IMR-90 (cell line): Measurements from ENCODE around the gene CCDC88C. TPM values are rescaled to one million over a fixed set of nuclear protein-coding genes. Genes with fewer than 3 reads are reported as not detected.

Source experiments
- ATAC-seq: fragments of 200-7000 bp; cut with Tn5 transposase; 2 replicates; pipeline ENCODE4 v1.9.1; 2020; ENCODE audit warnings: low read depth, mild to moderate bottlenecking, moderate library complexity
- BruUV-seq: library from RNA; stranded (reverse); fragments of 400-500 nt; replicated peaks from 2 replicates; lab custom pipeline; 2021; lab: Mats Ljungman, UMichigan
- CTCF ChIA-PET: fragments of 300-600 bp; formaldehyde crosslinking; extraction: SDS; loops from one replicate; lab custom pipeline; 2021; ENCODE audit warnings: antibody characterized with exemption; lab: Yijun Ruan, JAX
- POLR2A ChIA-PET: fragments of 300-600 bp; sonication (Branson Sonifier 250); formaldehyde crosslinking; loops from one replicate; lab custom pipeline; 2022; ENCODE audit warnings: antibody characterized with exemption; ENCODE audit not compliant: unreplicated experiment; lab: Charles Lee
- DNase-seq: peaks from one replicate; pipeline ENCODE4 v3.0.0; 2013
- H2AFZ ChIP-seq: replicated peaks from 2 replicates; pipeline ENCODE3; 2013; ENCODE audit warnings: low read length, mild to moderate bottlenecking; ENCODE audit not compliant: poor library complexity
- H2AK5ac ChIP-seq: 2 replicates; pipeline ENCODE4 v1.6.1; 2013; ENCODE audit warnings: low read depth, low read length, inconsistent platforms
- H2AK9ac ChIP-seq: replicated peaks from 2 replicates; pipeline ENCODE3; 2013; ENCODE audit warnings: mild to moderate bottlenecking, low read depth, low read length, moderate library complexity; ENCODE audit not compliant: poor library complexity
- H2BK120ac ChIP-seq: 2 replicates; pipeline ENCODE4 v1.6.1; 2013; ENCODE audit warnings: low read depth, low read length, inconsistent platforms
- H2BK15ac ChIP-seq: 3 replicates; pipeline ENCODE4 v1.6.1; 2013; ENCODE audit warnings: low read depth, low read length, inconsistent platforms
- H2BK20ac ChIP-seq: 2 replicates; pipeline ENCODE4 v1.6.1; 2013; ENCODE audit warnings: low read depth, mild to moderate bottlenecking, inconsistent platforms, low read length, moderate library complexity
- H2BK5ac ChIP-seq: 2 replicates; pipeline ENCODE4 v1.6.1; 2013; ENCODE audit warnings: mild to moderate bottlenecking, low read depth, low read length, inconsistent platforms; ENCODE audit not compliant: poor library complexity, severe bottlenecking
- H3K14ac ChIP-seq: replicated peaks from 2 replicates; pipeline ENCODE4 v1.6.1; 2013; ENCODE audit warnings: low read depth, low read length, inconsistent platforms
- H3K18ac ChIP-seq: 2 replicates; pipeline ENCODE4 v1.6.1; 2013; ENCODE audit warnings: low read depth, low read length, control low read depth
- H3K23ac ChIP-seq: 2 replicates; pipeline ENCODE4 v1.6.1; 2013; ENCODE audit warnings: low read depth, low read length, inconsistent platforms
- H3K27ac ChIP-seq: 2 replicates; pipeline ENCODE4 v1.5.1; 2013; ENCODE audit warnings: mild to moderate bottlenecking, control low read depth, low read length; ENCODE audit not compliant: insufficient read depth
- H3K27me3 ChIP-seq: 2 replicates; pipeline ENCODE4 v1.6.1; 2013; ENCODE audit warnings: low read length; ENCODE audit not compliant: control insufficient read depth, insufficient read depth
- H3K36me3 ChIP-seq: 2 replicates; pipeline ENCODE4 v1.6.1; 2013; ENCODE audit warnings: low read length, mixed read lengths; ENCODE audit not compliant: control insufficient read depth, insufficient read depth
- H3K4ac ChIP-seq: 2 replicates; pipeline ENCODE4 v1.6.1; 2013; ENCODE audit warnings: low read depth, low read length, inconsistent platforms
- H3K4me1 ChIP-seq: 2 replicates; pipeline ENCODE4 v1.6.1; 2013; ENCODE audit warnings: low read length, mixed read lengths; ENCODE audit not compliant: control insufficient read depth, insufficient read depth
- H3K4me2 ChIP-seq: 2 replicates; pipeline ENCODE4 v1.6.1; 2013; ENCODE audit warnings: low read depth, mild to moderate bottlenecking, control low read depth, low read length, moderate library complexity
- H3K4me3 ChIP-seq: 2 replicates; pipeline ENCODE4 v1.5.1; 2013; ENCODE audit warnings: low read depth, mild to moderate bottlenecking, control low read depth, low read length, moderate library complexity; ENCODE audit not compliant: insufficient read depth
- H3K56ac ChIP-seq: 2 replicates; pipeline ENCODE4 v1.6.1; 2013; ENCODE audit warnings: low read length, inconsistent platforms; ENCODE audit not compliant: insufficient read depth; ENCODE audit errors: extremely low read depth
- H3K79me1 ChIP-seq, 2 experiments: 2 replicates each; pipeline ENCODE4 v1.6.1; 2013; ENCODE audit warnings: low read length in 2 of 2, inconsistent platforms in 1 of 2, low read depth in 1 of 2
- H3K9ac ChIP-seq: 2 replicates; pipeline ENCODE4 v1.6.1; 2013; ENCODE audit warnings: low read depth, low read length, control low read depth
- H3K9me1 ChIP-seq: 2 replicates; pipeline ENCODE4 v1.6.1; 2013; ENCODE audit warnings: low read length, inconsistent platforms; ENCODE audit not compliant: insufficient read depth
- H3K9me3 ChIP-seq: 2 replicates; pipeline ENCODE4 v1.6.1; 2013; ENCODE audit warnings: low read length; ENCODE audit not compliant: control insufficient read depth, insufficient read depth
- H4K20me1 ChIP-seq: 2 replicates; pipeline ENCODE4 v1.6.1; 2013; ENCODE audit warnings: low read length, inconsistent platforms; ENCODE audit not compliant: insufficient read depth
- H4K5ac ChIP-seq: 2 replicates; pipeline ENCODE4 v1.6.1; 2013; ENCODE audit warnings: mild to moderate bottlenecking, low read depth, low read length, control low read depth
- H4K8ac ChIP-seq, 2 experiments: 2 replicates each; pipeline ENCODE4 v1.6.1; 2013; ENCODE audit warnings: low read depth in 2 of 2, low read length in 2 of 2, control low read depth in 1 of 2, inconsistent platforms in 1 of 2
- H4K91ac ChIP-seq: 2 replicates; pipeline ENCODE4 v1.6.1; 2013; ENCODE audit warnings: low read depth, low read length, inconsistent platforms; ENCODE audit not compliant: insufficient read depth
- BHLHE40 ChIP-seq: fragments of 150-350 bp; IDR thresholded peaks from 2 replicates; pipeline ENCODE4 v1.6.1; 2016; ENCODE audit warnings: mild to moderate bottlenecking, low read depth, low read length
- CEBPB ChIP-seq: IDR thresholded peaks from 2 replicates; pipeline ENCODE4 v1.6.1; 2012; ENCODE audit warnings: low read depth, low read length, improper control_type of control experiment
- CHD1 ChIP-seq: IDR thresholded peaks from 2 replicates; pipeline ENCODE4 v1.6.1; 2012; ENCODE audit warnings: low read depth, low read length, improper control_type of control experiment
- CTCF ChIP-seq: conservative IDR thresholded peaks from 2 replicates; pipeline ENCODE4 v1.5.1; 2012; ENCODE audit warnings: mild to moderate bottlenecking, low read depth, low read length, improper control_type of control experiment
- ELK1 ChIP-seq: fragments of 150-350 bp; IDR thresholded peaks from 2 replicates; pipeline ENCODE4 v1.6.1; 2016; ENCODE audit warnings: low read depth, mild to moderate bottlenecking, low read length, moderate library complexity, borderline replicate concordance
- FOS ChIP-seq: fragments of 150-350 bp; IDR thresholded peaks from 2 replicates; pipeline ENCODE4 v1.6.1; 2016; ENCODE audit warnings: low read depth, low read length
- MAFK ChIP-seq: IDR thresholded peaks from 2 replicates; pipeline ENCODE4 v1.6.1; 2012; ENCODE audit warnings: low read depth, low read length, improper control_type of control experiment
- MAZ ChIP-seq: IDR thresholded peaks from 2 replicates; pipeline ENCODE4 v1.6.1; 2012; ENCODE audit warnings: low read depth, mild to moderate bottlenecking, low read length, improper control_type of control experiment, moderate library complexity, borderline replicate concordance
- NFE2L2 ChIP-seq: fragments of 150-350 bp; IDR thresholded peaks from 2 replicates; pipeline ENCODE4 v1.6.1; 2016; ENCODE audit warnings: low read depth, mild to moderate bottlenecking, low read length
- RAD21 ChIP-seq: IDR thresholded peaks from 2 replicates; pipeline ENCODE4 v1.6.1; 2012; ENCODE audit warnings: low read length, improper control_type of control experiment
- RCOR1 ChIP-seq: IDR thresholded peaks from 2 replicates; pipeline ENCODE4 v1.6.1; 2012; ENCODE audit warnings: mild to moderate bottlenecking, low read length, improper control_type of control experiment; ENCODE audit not compliant: insufficient replicate concordance
- RFX5 ChIP-seq: IDR thresholded peaks from 2 replicates; pipeline ENCODE4 v1.8.0; 2012; ENCODE audit warnings: low read depth, mild to moderate bottlenecking, low read length, moderate library complexity
- SMC3 ChIP-seq: fragments of 150-350 bp; IDR thresholded peaks from 2 replicates; pipeline ENCODE4 v1.6.1; 2016; ENCODE audit warnings: low read depth, mild to moderate bottlenecking, antibody characterized with exemption, low read length, moderate library complexity
- WGBS, 2 experiments: methylation state at CpG; one replicate each; pipeline versions ENCODE4 v1.1.5 to v1.1.7; 2013; ENCODE audit warnings: missing lambda C conversion rate in 2 of 2; ENCODE audit not compliant: insufficient read length in 1 of 2; ENCODE audit errors: extremely low coverage in 2 of 2; 5-methylcytosine and 5-hydroxymethylcytosine counted together
- dilution Hi-C: fragments of 300-500 bp; cut with HindIII; formaldehyde crosslinking; loops from one replicate; pipeline ENCODE4 v1.14.3; 2018; ENCODE audit warnings: low sequenced_read_pairs; ENCODE audit not compliant: unreplicated experiment
- in situ Hi-C: fragments of 300-500 bp; cut with MboI; formaldehyde crosslinking; loops from 3 replicates; pipeline ENCODE4 v1.14.3; 2019; ENCODE audit warnings: low sequenced_read_pairs, inconsistent platforms, mixed read lengths
- intact Hi-C: fragments of 100-400 bp; cut with micrococcal nuclease; formaldehyde crosslinking; loops from 2 replicates; pipeline ENCODE4 v1.10.0; 2022
- polyA plus RNA-seq, 3 experiments: library from polyadenylated mRNA; depleted of rRNA; stranded (reverse); fragments of >200 nt; gene quantifications; 2 replicates each; pipeline ENCODE4 v1.2.3, GENCODE V29; 2012; ENCODE audit warnings: low replicate concordance in 1 of 3
- total RNA-seq: library from RNA; depleted of rRNA; stranded (reverse); fragments of >200 nt; gene quantifications from 2 replicates; pipeline ENCODE4 v1.2.3, GENCODE V29; 2012

CCDC88C gene
- total and polyA plus RNA-seq, 2 of the 4 experiments (the other 2 are of a cell fraction): 0.17 to 0.18 TPM

GRCh38 chr14:91263329-91263728, 154.3 kb downstream of the CCDC88C start:
- ChIA-PET POLR2A (no interaction called here), CTCF (interaction anchor here (0.6 kb wide), 2 partner anchors 467 to 1981 kb away, joined by 3 to 5 read pairs; no protein-coding TSS in a partner anchor)
- H3K27me3 ChIP-seq: peaks cover 30% of the 10 kb centered on the region
- TF ChIP-seq MAZ (no peak), CHD1 (no peak), FOS (no peak), ELK1 (no peak), SMC3 (no peak), MAFK (no peak), RCOR1 (no peak), RFX5 (no peak), NFE2L2 (no peak), RAD21 (no peak), CEBPB (no peak), CTCF (no peak), BHLHE40 (no peak)
- no peaks in the 10 kb centered on the region; the same call in 1 of the 2 replicates for H3K4me1 ChIP-seq
- no peak overlapping the region for H3K56ac ChIP-seq
- no peak overlapping the region for H3K18ac ChIP-seq
- no peaks in the 10 kb centered on the region for H3K79me1 ChIP-seq
- DNase-seq (no peak), ATAC-seq (no peak)
- H3K23ac ChIP-seq: no peak overlapping the region
- WGBS, 2 experiments: 100% methylated on average over 1 of the region's 2 CpGs; no CpG with 5 or more reads in 1 of the 2 experiments
- peaks cover 3% of the 10 kb centered on the region; the same call in 1 of the 2 replicates for H3K9me3 ChIP-seq
- H3K36me3 ChIP-seq: no peaks in the 10 kb centered on the region
- intact Hi-C loops: no loop called here
- H2BK15ac ChIP-seq: no peak overlapping the region
- no peak overlapping the region for H3K4me2 ChIP-seq
- H2BK20ac ChIP-seq: no peak overlapping the region
- no peaks in the 10 kb centered on the region for H3K9me1 ChIP-seq
- in situ Hi-C loops: no loop called here
- H2AFZ ChIP-seq: no peak overlapping the region
- no TSS peak for BruUV-seq
- H2AK5ac ChIP-seq: no peak overlapping the region
- no peak overlapping the region for H3K14ac ChIP-seq
- H2BK120ac ChIP-seq: no peak overlapping the region
- no peak overlapping the region for H3K4ac ChIP-seq
- no peak overlapping the region for H3K27ac ChIP-seq
- H4K91ac ChIP-seq: no peak overlapping the region
- dilution Hi-C loops: no loop called here
- H4K20me1 ChIP-seq: no peaks in the 10 kb centered on the region
- no peak overlapping the region for H4K8ac ChIP-seq
- no peak overlapping the region for H4K5ac ChIP-seq
- H3K4me3 ChIP-seq: no peak overlapping the region
- H3K9ac ChIP-seq: no peak overlapping the region
- no peak overlapping the region for H2AK9ac ChIP-seq
- no peak overlapping the region for H2BK5ac ChIP-seq
